ENCODE data around the gene SLC4A5.

The SLC4A5 gene

GRCh38 chr2:74314107-74314506 lies 29.1 kb downstream of the SLC4A5 start:
- DNase-seq (ENCODE audit: low read depth): no peak

- DNase-seq (ENCODE audit: low read depth): no peak
Observed at GRCh38 chr2:74313497-74313896, 29.7 kb downstream of the SLC4A5 start.

DNA sequence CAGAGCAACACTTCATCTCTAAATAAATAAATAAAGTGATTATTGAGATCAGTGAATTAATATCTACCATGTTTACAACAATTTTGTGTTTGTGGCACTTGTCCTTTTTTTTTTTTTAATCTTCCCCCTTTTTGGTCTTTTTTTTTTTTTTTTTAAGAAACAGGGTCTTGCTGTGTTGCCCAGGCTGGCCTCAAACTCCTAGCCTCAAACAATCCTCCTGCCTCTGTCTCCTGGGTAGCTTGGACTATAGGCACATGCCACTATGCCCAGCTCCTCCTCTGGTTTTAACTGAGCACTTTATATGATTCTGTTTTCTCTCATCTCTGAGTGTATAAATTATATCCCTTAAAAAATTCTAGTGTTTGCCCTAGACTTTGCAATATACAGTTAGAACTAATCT lies 30.3 kb downstream of the SLC4A5 start:
- no peak for DNase-seq (ENCODE audit: low read depth)

GRCh38 chr2:74307720-74308119 lies 35.5 kb downstream of the SLC4A5 start:
- no peak for DNase-seq (ENCODE audit: low read depth)

- no peak for DNase-seq (ENCODE audit: low read depth)
Observed at GRCh38 chr2:74304332-74305148, 38.7 kb downstream of the SLC4A5 start.

- DNase-seq (ENCODE audit: low read depth): no peak
Observed at GRCh38 chr2:74302865-74303264, 40.4 kb downstream of the SLC4A5 start.

- DNase-seq (ENCODE audit: low read depth): no peak
Observed at GRCh38 chr2:74301262-74301661, 42.0 kb downstream of the SLC4A5 start.

DNA sequence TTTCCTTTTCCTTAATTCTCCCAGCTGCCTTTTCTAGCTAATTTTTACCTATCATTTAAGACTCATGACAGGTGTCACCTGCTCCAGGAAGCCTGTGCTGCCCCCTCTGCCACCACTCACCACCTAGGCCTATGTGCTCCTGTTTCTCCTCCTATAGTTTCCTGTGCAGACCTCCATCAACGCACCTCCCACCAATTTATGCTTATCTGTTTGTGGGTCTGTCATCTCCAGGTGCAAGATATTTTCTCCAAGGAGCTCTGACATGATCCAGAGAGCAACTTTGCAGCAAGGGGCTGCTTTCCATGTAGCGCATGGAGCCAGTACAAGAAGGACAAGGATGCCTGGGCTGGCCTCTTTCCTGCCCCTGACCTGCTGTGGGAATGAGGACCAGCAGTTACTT lies 42.7 kb downstream of the SLC4A5 start:
- no peak for DNase-seq (ENCODE audit: low read depth)

GRCh38 chr2:74297950-74298349 lies 45.3 kb downstream of the SLC4A5 start:
- DNase-seq (ENCODE audit: low read depth): no peak

- no peak for DNase-seq (ENCODE audit: low read depth)
Observed at GRCh38 chr2:74297391-74297790, 45.8 kb downstream of the SLC4A5 start.

DNA sequence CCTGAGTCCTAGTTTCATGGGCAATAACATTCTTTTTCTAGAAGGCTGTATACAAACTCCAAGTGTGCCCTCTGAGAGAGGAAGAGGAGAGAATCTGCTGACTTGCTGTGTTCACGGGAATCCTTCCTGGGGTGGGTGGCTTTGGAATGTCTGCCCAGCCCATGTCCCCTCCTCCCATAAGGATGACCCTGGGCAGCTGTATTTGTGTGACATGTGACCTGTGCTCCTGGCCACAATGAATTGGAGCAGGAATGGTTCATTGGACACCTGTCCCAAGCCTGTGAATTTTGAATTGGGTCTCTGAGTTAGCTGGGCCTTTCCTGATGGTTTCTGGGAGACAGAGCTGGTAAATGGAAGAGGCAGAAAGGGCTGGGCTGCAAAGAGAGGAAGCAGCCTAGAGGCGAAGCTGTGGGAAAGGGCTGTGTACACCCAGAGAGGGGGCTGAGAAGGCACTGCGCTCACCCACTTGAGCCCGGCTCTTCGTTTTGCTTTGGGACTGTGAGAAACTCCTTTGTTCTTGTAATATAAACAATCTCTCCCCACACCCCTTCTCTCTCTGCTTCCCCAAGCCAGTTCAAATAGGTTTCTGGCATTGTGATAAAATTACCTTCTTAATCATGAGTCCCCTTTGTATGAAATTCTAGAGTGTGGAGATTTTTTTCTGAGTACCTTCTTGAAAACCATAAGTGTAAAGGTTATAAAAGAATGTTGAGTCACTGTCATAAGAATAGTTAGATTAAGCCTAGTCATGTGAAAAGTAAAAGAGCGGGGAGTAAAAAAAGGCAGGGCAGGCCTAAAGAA lies 49.8 kb downstream of the SLC4A5 start:
- DNase-seq (ENCODE audit: low read depth): no peak

GRCh38 chr2:74292751-74293150 lies 50.5 kb downstream of the SLC4A5 start:
- no peak for DNase-seq (ENCODE audit: low read depth)

DNA sequence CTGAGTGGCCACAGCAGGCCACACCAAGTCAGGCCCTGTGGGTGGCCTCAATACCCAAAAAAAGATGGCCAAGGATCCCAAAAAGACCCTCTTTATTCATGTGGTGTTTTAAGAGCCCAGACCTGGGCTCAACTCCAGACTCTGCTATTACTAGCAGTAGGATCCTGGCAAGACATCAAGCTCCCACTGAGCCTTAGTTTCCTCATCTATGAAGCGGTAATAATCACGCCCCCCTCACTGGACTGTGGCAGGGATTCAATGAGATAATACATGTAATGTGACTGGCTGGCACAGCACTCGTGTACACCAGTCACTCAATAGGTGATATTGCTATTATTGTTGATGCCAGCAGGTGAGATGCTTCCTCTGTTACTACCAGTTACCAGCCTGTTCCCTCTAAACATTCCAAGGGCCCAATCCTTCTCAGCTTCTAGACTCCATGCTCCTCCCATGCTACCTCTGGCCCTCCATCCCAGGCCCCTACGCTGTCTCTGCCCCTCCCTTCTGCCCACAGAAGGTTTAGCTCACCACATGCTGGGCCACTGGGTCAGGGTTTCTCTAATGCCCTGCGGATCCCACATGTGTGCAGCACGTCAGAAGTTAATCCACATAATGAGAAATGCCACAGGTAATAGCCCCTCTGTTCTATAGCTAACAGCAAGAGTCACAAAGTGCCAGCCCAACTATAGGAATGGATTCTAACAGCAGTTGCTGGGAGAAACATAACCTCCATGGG lies 51.2 kb downstream of the SLC4A5 start:
- no peak for DNase-seq (ENCODE audit: low read depth)

DNA sequence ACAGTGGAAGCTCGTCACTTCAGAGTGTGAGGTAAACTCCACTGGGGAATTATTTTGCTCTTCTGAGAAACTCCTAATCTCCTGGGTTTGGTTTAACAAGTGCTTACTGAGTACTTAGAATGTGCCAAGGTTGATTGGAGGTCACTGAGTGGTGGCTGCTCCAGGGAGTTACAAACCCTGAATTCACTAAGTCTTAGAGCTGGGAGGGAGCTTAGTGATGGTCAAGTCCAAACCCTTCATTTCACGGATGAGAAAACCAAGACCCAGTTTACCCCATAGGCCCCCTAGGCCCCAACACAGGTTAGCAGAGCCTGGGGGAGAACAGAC lies 52.0 kb downstream of the SLC4A5 start:
- DNase-seq (ENCODE audit: low read depth): no peak

GRCh38 chr2:74290466-74291217 lies 52.6 kb downstream of the SLC4A5 start:
- no peak for DNase-seq (ENCODE audit: low read depth)

GRCh38 chr2:74290066-74290465 lies 53.1 kb downstream of the SLC4A5 start:
- DNase-seq (ENCODE audit: low read depth): no peak

- DNase-seq (ENCODE audit: low read depth): no peak
Observed at GRCh38 chr2:74286725-74287124, 56.5 kb downstream of the SLC4A5 start.

GRCh38 chr2:74281141-74281975 lies 61.9 kb downstream of the SLC4A5 start:
- DNase-seq (ENCODE audit: low read depth): no peak

GRCh38 chr2:74278694-74279093 lies 64.5 kb downstream of the SLC4A5 start:
- no peak for DNase-seq (ENCODE audit: low read depth)

DNA sequence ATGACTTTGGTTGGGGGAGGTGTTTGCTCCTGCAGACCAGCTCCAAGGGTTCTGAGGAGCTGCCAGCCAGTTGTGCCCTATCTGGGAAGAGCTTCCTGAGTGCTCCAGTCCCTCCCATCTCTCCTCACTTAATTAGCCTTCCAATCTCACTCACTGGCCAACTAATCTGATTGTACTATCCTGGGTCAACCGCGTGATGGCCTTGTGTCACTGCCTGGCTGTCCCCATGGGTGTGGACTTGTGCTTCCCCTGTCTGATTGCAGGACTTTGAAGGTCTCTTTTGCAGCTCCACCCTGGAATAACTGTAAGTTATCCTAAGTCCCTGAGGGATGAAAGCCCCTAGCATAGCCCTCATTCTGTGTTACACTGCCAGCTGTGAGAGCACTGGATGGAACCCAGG lies 65.0 kb downstream of the SLC4A5 start:
- DNase-seq (ENCODE audit: low read depth): no peak

- DNase-seq (ENCODE audit: low read depth): no peak
Observed at GRCh38 chr2:74275228-74275627, 68.0 kb downstream of the SLC4A5 start.
